ENCODE data around the gene COL4A3.
"Not testable (repeated sequence)": the region's sequence is repeated elsewhere in the genome, so short reads cannot be mapped to it uniquely, and the experiment has no call there.

Gene COL4A3

GRCh38 chr2:227154986-227155774 lies 9.2 kb upstream of the COL4A3 start:
- DNase-seq (ENCODE audit: low read depth): no peak

GRCh38 chr2:227160164-227160563 lies 4.3 kb upstream of the COL4A3 start:
- no peak for DNase-seq (ENCODE audit: low read depth)

- no peak for DNase-seq (ENCODE audit: low read depth)
These were observed 2.5 kb upstream of the COL4A3 start for GRCh38 chr2:227161947-227162346.

GRCh38 chr2:227163485-227163997 lies 883 bp upstream of the COL4A3 start:
- DNase-seq (ENCODE audit: low read depth): no peak

- no peak for DNase-seq (ENCODE audit: low read depth)
These were observed 403 bp downstream of the COL4A3 start for GRCh38 chr2:227164763-227165291.

- not testable (repeated sequence) for DNase-seq (ENCODE audit: low read depth)
These were observed 7.4 kb downstream of the COL4A3 start for GRCh38 chr2:227171779-227172178.

- DNase-seq (ENCODE audit: low read depth): no peak
These were observed 13.3 kb downstream of the COL4A3 start for GRCh38 chr2:227177592-227178336.

- DNase-seq (ENCODE audit: low read depth): no peak
These were observed 15.7 kb downstream of the COL4A3 start for GRCh38 chr2:227179988-227180685.

- no peak for DNase-seq (ENCODE audit: low read depth)
These were observed 16.3 kb downstream of the COL4A3 start for GRCh38 chr2:227180770-227181169.

- DNase-seq (ENCODE audit: low read depth): no peak
These were observed 18.3 kb downstream of the COL4A3 start for GRCh38 chr2:227182765-227183164.

- no peak for DNase-seq (ENCODE audit: low read depth)
These were observed 19.4 kb downstream of the COL4A3 start for GRCh38 chr2:227183657-227184367.

GRCh38 chr2:227185615-227186232 lies 21.3 kb downstream of the COL4A3 start:
- DNase-seq (ENCODE audit: low read depth): no peak

GRCh38 chr2:227186751-227187150 lies 22.3 kb downstream of the COL4A3 start:
- DNase-seq (ENCODE audit: low read depth): no peak

GRCh38 chr2:227188292-227188691 lies 23.9 kb downstream of the COL4A3 start:
- DNase-seq (ENCODE audit: low read depth): no peak

- no peak for DNase-seq (ENCODE audit: low read depth)
These were observed 26.9 kb downstream of the COL4A3 start for GRCh38 chr2:227191367-227191766.

GRCh38 chr2:227192491-227192890 lies 28.1 kb downstream of the COL4A3 start:
- DNase-seq (ENCODE audit: low read depth): no peak

GRCh38 chr2:227194219-227194618 lies 29.8 kb downstream of the COL4A3 start:
- DNase-seq (ENCODE audit: low read depth): no peak

- no peak for DNase-seq (ENCODE audit: low read depth)
These were observed 34.4 kb downstream of the COL4A3 start for GRCh38 chr2:227198866-227199265.

- no peak for DNase-seq (ENCODE audit: low read depth)
These were observed 37.3 kb downstream of the COL4A3 start for GRCh38 chr2:227201771-227202170.

- DNase-seq (ENCODE audit: low read depth): no peak
These were observed 40.0 kb downstream of the COL4A3 start for GRCh38 chr2:227204452-227204851.

- no peak for DNase-seq (ENCODE audit: low read depth)
These were observed 41.3 kb downstream of the COL4A3 start for GRCh38 chr2:227205701-227206100.

Measured in activated T-cell treated with anti-CD3 and anti-CD28 coated beads for 1 hour (primary cell).